G401 (cell line): ENCODE measurements around the gene PRR11. TPM values are rescaled to one million over a fixed set of nuclear protein-coding genes. Genes with fewer than 3 reads are reported as not detected.
"Not testable (repeated sequence)": the region's sequence is repeated elsewhere in the genome, so short reads cannot be mapped to it uniquely, and the experiment has no call there.

Experiments
- DNase-seq: peaks from one replicate; pipeline ENCODE4 v3.0.0-alpha.2; 2015; ENCODE audit warnings: low spot score
- in situ Hi-C: cut with HindIII; loops from 2 replicates; pipeline ENCODE4 v1.10.0; 2016; ENCODE audit warnings: low sequenced_read_pairs, mixed read lengths
- total RNA-seq: library from RNA; depleted of rRNA; stranded (reverse); fragments of >200 nt; shearing (Covaris generic); gene quantifications from 2 replicates; pipeline ENCODE4 v1.2.3, GENCODE V29; 2014; rRNA removed

PRR11 gene
- total RNA-seq, 1 experiment from 2014 or later: 25.8 TPM

GRCh38 chr17:59190806-59191205 is 35.3 kb downstream of the PRR11 start:
- in situ Hi-C loops: no loop called here
- no peak for DNase-seq

- in situ Hi-C loops: no loop called here
- no peak for DNase-seq
These were observed 37.9 kb downstream of the PRR11 start for GRCh38 chr17:59193336-59193862.

- in situ Hi-C loops: no loop called here
These were observed 43.9 kb downstream of the PRR11 start for GRCh38 chr17:59199398-59199797.

GRCh38 chr17:59202320-59202719 is 46.8 kb downstream of the PRR11 start:
- in situ Hi-C loops: no loop called here

More at GRCh38 chr17:59199398-59199797, 43.9 kb downstream of the PRR11 start:
- no peak for DNase-seq

GRCh38 chr17:59219370-59219769 is 63.8 kb downstream of the PRR11 start:
- DNase-seq: no peak

More at GRCh38 chr17:59202320-59202719, 46.8 kb downstream of the PRR11 start:
- DNase-seq: no peak

GRCh38 chr17:59219992-59220327 is 64.4 kb downstream of the PRR11 start:
- DNase-seq: no peak

More at GRCh38 chr17:59219370-59219769, 63.8 kb downstream of the PRR11 start:
- in situ Hi-C loops: no loop called here

GRCh38 chr17:59220328-59221158 is 65.0 kb downstream of the PRR11 start, which contains the start of gene GDPD1:
Gene GDPD1 (plus strand): TSS chr17:59220511. CDS start chr17:59220610, 99 bp downstream.
- DNase-seq: peak; percentile 95
- in situ Hi-C loops: no loop called here

More at GRCh38 chr17:59219992-59220327, 64.4 kb downstream of the PRR11 start:
- in situ Hi-C loops: no loop called here

GRCh38 chr17:59221159-59221847 is 65.8 kb downstream of the PRR11 start:
- DNase-seq: peak; percentile 76
- in situ Hi-C loops: no loop called here

GRCh38 chr17:59223813-59224212 is 68.3 kb downstream of the PRR11 start:
- in situ Hi-C loops: no loop called here

GRCh38 chr17:59228588-59228987 is 73.0 kb downstream of the PRR11 start:
- DNase-seq, in situ Hi-C loops: not testable (repeated sequence)

More at GRCh38 chr17:59223813-59224212, 68.3 kb downstream of the PRR11 start:
- no peak for DNase-seq

- in situ Hi-C loops: no loop called here
- DNase-seq: no peak
These were observed 75.2 kb downstream of the PRR11 start for GRCh38 chr17:59230764-59231163.

GRCh38 chr17:59234631-59235030 is 79.1 kb downstream of the PRR11 start:
- in situ Hi-C loops: no loop called here
- no peak for DNase-seq

GRCh38 chr17:59238906-59239305 is 83.4 kb downstream of the PRR11 start:
- DNase-seq: no peak
- in situ Hi-C loops: no loop called here

- no peak for DNase-seq
- in situ Hi-C loops: no loop called here
These were observed 88.5 kb downstream of the PRR11 start for GRCh38 chr17:59244081-59244480.

Other genes starting within 250 kb of the PRR11 start
- gene TRIM37, start 48.9 kb upstream of the PRR11 start, total RNA-seq: 34.1 and 36.6 TPM in 2 replicates
- 163 and 181 TPM in 2 replicates for gene SKA2, start 560 bp upstream of the PRR11 start, total RNA-seq
- 25.5 and 26.7 TPM in 2 replicates for gene SMG8, start 54.3 kb downstream of the PRR11 start, total RNA-seq
- 0.92 and 3.6 TPM in 2 replicates for gene GDPD1, start 64.8 kb downstream of the PRR11 start, total RNA-seq
- 7.0 and 7.6 TPM in 2 replicates for gene YPEL2, start 175.9 kb downstream of the PRR11 start, total RNA-seq